Endothelial cell of umbilical vein (primary cell): ENCODE results near the gene TMEFF1. TPM values are rescaled to one million over a fixed set of nuclear protein-coding genes. Genes with fewer than 3 reads are reported as not detected.
A peak's percentile ranks its signal among the peaks of the same experiment; 100 is the strongest.

Experiments used
- BruUV-seq: library from RNA; stranded (reverse); fragments of 400-500 nt; replicated peaks from 2 replicates; lab custom pipeline; 2021; lab: Mats Ljungman, UMichigan
- CTCF ChIA-PET: fragments of 300-600, 350-600 bp; sonication (Branson Sonifier 250); formaldehyde crosslinking; loops from one replicate; lab custom pipeline; 2021; ENCODE audit warnings: antibody characterized with exemption, inconsistent platforms; lab: Charles Lee
- POLR2A ChIA-PET: fragments of 300-600, 350-600 bp; sonication (Branson Sonifier 250); formaldehyde crosslinking; loops from one replicate; lab custom pipeline; 2021; ENCODE audit warnings: antibody characterized with exemption, inconsistent platforms; lab: Charles Lee
- DNase-seq: peaks from one replicate; pipeline ENCODE4 v3.0.0-alpha.2; 2011; ENCODE audit warnings: low read depth, low spot score
- FAIRE-seq: peaks from 2 replicates; lab custom pipeline; 2011; peaks lifted over from hg19 to GRCh38; lab: Jason Lieb, UNC
- H2AFZ ChIP-seq: 2 replicates; pipeline ENCODE4 v1.6.0; 2012; ENCODE audit warnings: low read depth, low read length, control low read depth, inconsistent platforms
- H3K27ac ChIP-seq: 2 replicates; pipeline ENCODE4 v1.5.1; 2011; ENCODE audit warnings: low read depth, mild to moderate bottlenecking, control low read depth, low read length, moderate library complexity; ENCODE audit not compliant: insufficient read depth
- H3K27me3 ChIP-seq, 2 experiments: 2 replicates each; pipeline versions ENCODE4 v1.6.0 to v1.6.1; 2011; ENCODE audit warnings: low read length in 2 of 2, mixed read lengths in 1 of 2; ENCODE audit not compliant: control insufficient read depth in 2 of 2, insufficient read depth in 2 of 2
- H3K36me3 ChIP-seq, 2 experiments: 2 replicates in 1 of 2; 3 replicates in 1 of 2; pipeline ENCODE4 v1.5.1; 2011; ENCODE audit warnings: low read length in 2 of 2, mild to moderate bottlenecking in 1 of 2, moderate library complexity in 1 of 2; ENCODE audit not compliant: control insufficient read depth in 2 of 2, insufficient read depth in 2 of 2; ENCODE audit errors: extremely low read depth in 1 of 2
- H3K4me1 ChIP-seq: 3 replicates; pipeline ENCODE4 v1.5.1; 2011; ENCODE audit warnings: mild to moderate bottlenecking, low read length; ENCODE audit not compliant: control insufficient read depth, insufficient read depth; ENCODE audit errors: extremely low read depth
- H3K4me2 ChIP-seq: 2 replicates; pipeline ENCODE4 v1.6.1; 2011; ENCODE audit warnings: low read length, control low read depth, mixed read lengths; ENCODE audit not compliant: insufficient read depth
- H3K4me3 ChIP-seq, 3 experiments: fragments of 200-600 bp in 1 of 3; sonication (generic), shearing (Covaris generic) in 1 of 3; replicated peaks in 1 of 3; 2 replicates each; pipeline ENCODE4 v1.5.1; 2011 to 2016; ENCODE audit warnings: control low read depth in 3 of 3, low read length in 3 of 3, mild to moderate bottlenecking in 2 of 3, inconsistent platforms in 1 of 3, low read depth in 1 of 3, moderate library complexity in 1 of 3; ENCODE audit not compliant: insufficient read depth in 1 of 3
- H3K79me2 ChIP-seq: 2 replicates; pipeline ENCODE4 v1.6.0; 2012; ENCODE audit warnings: low read length, inconsistent platforms; ENCODE audit not compliant: control insufficient read depth, insufficient read depth
- H3K9ac ChIP-seq: replicated peaks from 2 replicates; pipeline ENCODE3; 2011; ENCODE audit warnings: low read length, control low read depth; ENCODE audit not compliant: insufficient read depth; ENCODE audit errors: extremely low read depth
- H3K9me1 ChIP-seq: replicated peaks from 3 replicates; pipeline ENCODE4 v1.6.0; 2011; ENCODE audit warnings: mild to moderate bottlenecking, low read length; ENCODE audit not compliant: control insufficient read depth, insufficient read depth; ENCODE audit errors: extremely low read depth
- H3K9me3 ChIP-seq: replicated peaks from 2 replicates; pipeline ENCODE4 v1.5.1; 2012; ENCODE audit warnings: low read length, inconsistent platforms; ENCODE audit not compliant: control insufficient read depth, insufficient read depth
- H4K20me1 ChIP-seq: replicated peaks from 2 replicates; pipeline ENCODE3; 2011; ENCODE audit warnings: mild to moderate bottlenecking, low read length; ENCODE audit not compliant: control insufficient read depth, insufficient read depth; ENCODE audit errors: extremely low read depth
- FOS ChIP-seq: IDR thresholded peaks from 2 replicates; pipeline ENCODE4 v1.6.1; 2011; ENCODE audit warnings: mild to moderate bottlenecking, low read length, moderate library complexity, borderline replicate concordance; ENCODE audit not compliant: insufficient read depth
- GATA2 ChIP-seq: IDR thresholded peaks from 2 replicates; pipeline ENCODE4 v1.7.0; 2011; ENCODE audit warnings: low read depth, mild to moderate bottlenecking, moderate library complexity, mixed read lengths, low read length; ENCODE audit not compliant: insufficient read length, insufficient read depth
- JUN ChIP-seq: IDR thresholded peaks from 2 replicates; pipeline ENCODE4 v1.6.1; 2011; ENCODE audit warnings: borderline replicate concordance, low read depth; ENCODE audit not compliant: insufficient read length, insufficient read depth
- MYC ChIP-seq: IDR thresholded peaks from one replicate; pipeline ENCODE4 v1.6.1; 2011; ENCODE audit warnings: mild to moderate bottlenecking, low read depth, low read length
- POLR2A ChIP-seq: IDR thresholded peaks from 2 replicates; pipeline ENCODE4 v1.6.1; 2012; ENCODE audit warnings: low read depth, mild to moderate bottlenecking, control low read depth, low read length
- POLR2AphosphoS5 ChIP-seq: IDR thresholded peaks from 2 replicates; pipeline ENCODE4 v1.6.1; 2012; ENCODE audit warnings: low read depth, mild to moderate bottlenecking, control low read depth, low read length, moderate library complexity; ENCODE audit not compliant: insufficient read depth
- dilution Hi-C: fragments of 300-500 bp; cut with MboI; formaldehyde crosslinking; loops from one replicate; pipeline ENCODE4 v1.15.0; 2019; ENCODE audit warnings: low sequenced_read_pairs; ENCODE audit not compliant: extremely low pct_ligation_motif_present
- intact Hi-C: fragments of 100-400 bp; cut with micrococcal nuclease; formaldehyde crosslinking; loops from one replicate; pipeline ENCODE4 v1.10.0; 2022
- polyA plus RNA-seq, 4 experiments: library from polyadenylated mRNA; depleted of rRNA in 3 of 4; stranded (reverse) in 3 of 4; unstranded in 1 of 4; fragments of >200 nt; gene quantifications; 2 replicates each; pipeline versions ENCODE4 v1.2.1 to v1.2.3, GENCODE V29; 2011 to 2012; ENCODE audit warnings: missing spikeins in 1 of 4
- total RNA-seq: library from RNA; stranded (reverse); gene quantifications from 2 replicates; pipeline ENCODE4 v1.2.3, GENCODE V29; 2021
- TF ChIP-seq, protein P1 (sequence below), 2 donors: IDR thresholded peaks; 1 replicate in 1 of 2; 2 replicates in 1 of 2; pipeline ENCODE4 v1.5.1; 2011; ENCODE audit warnings: low read length in 2 of 2, mild to moderate bottlenecking in 2 of 2, moderate library complexity in 2 of 2, control low read depth in 1 of 2, inconsistent platforms in 1 of 2, low read depth in 1 of 2; ENCODE audit not compliant: insufficient read depth in 1 of 2; ENCODE audit errors: extremely low read depth in 1 of 2

The TMEFF1 gene
- total and polyA plus RNA-seq, 2 donors (not counting 3 experiments of a cell fraction or from before 2014, with no cell fraction given), result 3.0 to 14.6 TPM

DNA sequence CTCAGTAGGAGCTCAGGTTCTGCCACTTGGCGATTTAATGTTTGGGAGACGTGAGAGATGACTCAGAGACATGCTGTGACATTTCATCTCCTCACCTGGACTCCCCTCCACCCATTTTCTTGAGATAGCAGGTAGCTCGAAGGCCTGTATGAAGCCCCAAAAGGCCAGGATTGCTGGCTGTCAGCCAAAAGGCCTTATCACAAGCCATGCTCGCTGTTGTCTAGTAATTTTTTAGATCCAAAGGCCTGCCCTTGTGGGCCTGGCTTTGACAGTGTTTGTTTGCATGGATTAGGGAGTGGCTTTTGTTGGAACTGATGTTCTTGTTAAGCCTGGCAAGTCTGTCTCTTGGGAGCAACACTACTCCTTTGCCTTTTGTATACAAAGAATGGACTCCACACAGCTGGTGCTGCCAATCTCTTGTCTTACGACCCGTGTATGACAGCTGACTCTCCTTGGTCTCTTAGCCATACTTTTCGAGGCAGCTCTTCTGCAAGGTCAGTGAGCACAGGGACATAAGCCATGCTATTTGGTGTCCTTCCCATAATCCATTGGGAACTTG is 127.7 kb downstream of the TMEFF1 start:
- no peak overlapping the region for H3K27ac ChIP-seq
- H3K4me3 ChIP-seq, result no peak overlapping the region
- H3K79me2 ChIP-seq, result no peaks in the 10 kb centered on the region
- intact Hi-C loops (loop anchor here (1.0 to 5.0 kb wide), 4 partner anchors 112 to 932 kb away; partner anchors contain the start of genes MRPL50, RNF20 and ZNF189), dilution Hi-C loops (no loop called here)
- no peaks in the 10 kb centered on the region for H4K20me1 ChIP-seq
- BruUV-seq, result no TSS peak
- TF ChIP-seq JUN (no peak), POLR2A (no peak), FOS (no peak), GATA2 (no peak), MYC (no peak), POLR2AphosphoS5 (no peak)
- FAIRE-seq, result no peak
- H3K9me1 ChIP-seq, result no peaks in the 10 kb centered on the region
- H3K4me2 ChIP-seq, result no peak overlapping the region
- peaks cover 9% of the 10 kb centered on the region for H3K4me1 ChIP-seq
- ChIA-PET POLR2A (no interaction called here), CTCF (interaction anchor here (0.7 to 5.4 kb wide), 19 partner anchors 13 to 929 kb away, joined by 3 to 428 read pairs (median 4); no protein-coding TSS in a partner anchor)
- H3K9ac ChIP-seq, result no peak overlapping the region
- H3K36me3 ChIP-seq, result no peaks in the 10 kb centered on the region
- H3K9me3 ChIP-seq, result no peaks in the 10 kb centered on the region
- peaks cover 3% of the 10 kb centered on the region in 2 experiments for H3K27me3 ChIP-seq
- H2AFZ ChIP-seq, result no peak overlapping the region
- DNase-seq, result no peak

DNA sequence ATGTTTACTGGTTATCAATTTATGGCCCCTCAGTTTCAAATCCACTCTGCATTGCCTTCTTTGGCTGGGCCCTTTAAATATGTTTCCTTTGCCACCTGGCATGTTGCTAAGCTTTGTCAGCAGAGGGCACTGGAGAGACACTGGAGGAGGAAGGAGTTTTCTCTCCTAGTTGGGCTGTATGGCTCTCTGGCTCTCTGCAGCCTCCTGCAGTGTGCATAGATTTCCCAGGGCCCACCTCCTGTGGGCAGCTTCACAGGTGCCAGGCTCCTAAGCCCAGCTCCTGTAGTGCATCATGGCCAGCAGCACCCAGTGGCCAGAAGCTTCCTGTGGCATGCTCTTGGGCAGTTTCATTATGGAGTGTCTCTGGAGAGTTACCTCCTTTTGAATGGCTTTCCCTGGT is 128.3 kb downstream of the TMEFF1 start:
- no peak overlapping the region for H2AFZ ChIP-seq

More for the DNA sequence above, 128.3 kb downstream of the TMEFF1 start:
- Histone ChIP-seq H3K9me1 (no peaks in the 10 kb centered on the region), H3K4me2 (no peak overlapping the region), H3K36me3 (no peaks in the 10 kb centered on the region), H3K27me3 (peaks cover 3 to 9% of the 10 kb centered on the region in 2 experiments), H4K20me1 (no peaks in the 10 kb centered on the region), H3K27ac (no peak overlapping the region), H3K4me3 (no peak overlapping the region), H3K79me2 (no peaks in the 10 kb centered on the region), H3K4me1 (peaks cover 9% of the 10 kb centered on the region), H3K9ac (no peak overlapping the region), H3K9me3 (no peaks in the 10 kb centered on the region)
- DNase-seq, result peak; percentile 52
- no peak for TF ChIP-seq POLR2A
- no peak for TF ChIP-seq FOS
- TF ChIP-seq, protein P1, sequence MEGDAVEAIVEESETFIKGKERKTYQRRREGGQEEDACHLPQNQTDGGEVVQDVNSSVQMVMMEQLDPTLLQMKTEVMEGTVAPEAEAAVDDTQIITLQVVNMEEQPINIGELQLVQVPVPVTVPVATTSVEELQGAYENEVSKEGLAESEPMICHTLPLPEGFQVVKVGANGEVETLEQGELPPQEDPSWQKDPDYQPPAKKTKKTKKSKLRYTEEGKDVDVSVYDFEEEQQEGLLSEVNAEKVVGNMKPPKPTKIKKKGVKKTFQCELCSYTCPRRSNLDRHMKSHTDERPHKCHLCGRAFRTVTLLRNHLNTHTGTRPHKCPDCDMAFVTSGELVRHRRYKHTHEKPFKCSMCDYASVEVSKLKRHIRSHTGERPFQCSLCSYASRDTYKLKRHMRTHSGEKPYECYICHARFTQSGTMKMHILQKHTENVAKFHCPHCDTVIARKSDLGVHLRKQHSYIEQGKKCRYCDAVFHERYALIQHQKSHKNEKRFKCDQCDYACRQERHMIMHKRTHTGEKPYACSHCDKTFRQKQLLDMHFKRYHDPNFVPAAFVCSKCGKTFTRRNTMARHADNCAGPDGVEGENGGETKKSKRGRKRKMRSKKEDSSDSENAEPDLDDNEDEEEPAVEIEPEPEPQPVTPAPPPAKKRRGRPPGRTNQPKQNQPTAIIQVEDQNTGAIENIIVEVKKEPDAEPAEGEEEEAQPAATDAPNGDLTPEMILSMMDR (IDR thresholded peaks at IDR 0.05; ENCODE audit: extremely low read depth in 1 of 2, insufficient read depth in 1 of 2, low read depth in 1 of 2, low read length in 2 of 2), result peak; percentile 60 to 69
- FAIRE-seq, result peak; percentile 75
- dilution Hi-C loops, result no loop called here
- no TSS peak for BruUV-seq
- CTCF ChIA-PET, result interaction anchor here (0.7 to 5.4 kb wide), 33 partner anchors 9 to 1416 kb away, joined by 3 to 428 read pairs (median 5); partner anchors contain the start of gene TMEFF1
- POLR2A ChIA-PET, result no interaction called here
- intact Hi-C loops, result loop anchor here (1.0 to 5.0 kb wide), 4 partner anchors 111 to 931 kb away; partner anchors contain the start of genes MRPL50, RNF20 and ZNF189
